ENCODE measurements around the gene ZNF654. TPM values are rescaled to one million over a fixed set of nuclear protein-coding genes. Genes with fewer than 3 reads are reported as not detected.

The ZNF654 gene
- polyA plus RNA-seq, 1 donor (not counting 4 experiments of a cell fraction or from before 2014, with no cell fraction given) = 8.2 TPM

DNA sequence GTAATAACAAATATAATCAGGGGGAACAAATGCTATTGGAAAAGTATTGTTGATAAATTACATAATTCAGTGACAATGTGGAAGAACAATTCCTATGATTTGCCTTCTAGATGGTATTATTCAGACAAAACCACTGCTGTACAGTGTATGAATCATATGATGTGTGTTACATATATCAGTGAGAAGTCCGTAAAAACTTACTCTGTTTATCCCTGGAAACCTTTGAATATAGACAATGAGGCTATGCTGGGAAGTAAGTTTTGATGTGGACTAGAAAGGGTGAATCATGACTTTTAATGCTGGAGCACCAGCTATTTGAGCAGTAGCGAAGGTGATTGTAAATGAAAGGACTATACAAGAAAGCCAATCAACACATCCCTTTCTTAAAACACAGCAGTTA, 108.6 kb downstream of the ZNF654 start:
- dilution Hi-C loops (cut with MboI; ENCODE audit: extremely low pct_ligation_motif_present, low sequenced_read_pairs) = no loop called here

GRCh38 chr3:88168171-88168570, 109.1 kb downstream of the ZNF654 start:
- Histone ChIP-seq H3K36me3 (ENCODE audit: control insufficient read depth in 2 of 2, extremely low read depth in 1 of 2, insufficient read depth in 2 of 2, low read length in 2 of 2) (no peaks in the 10 kb centered on the region), H3K4me3 (ENCODE audit: control insufficient read depth in 2 of 3, extremely low read depth in 1 of 3, insufficient read depth in 2 of 3, low read depth in 1 of 3, low read length in 3 of 3) (no peak overlapping the region), H4K20me1 (ENCODE audit: control insufficient read depth, extremely low read depth, insufficient read depth, low read length) (no peaks in the 10 kb centered on the region), H3K4me1 (ENCODE audit: control insufficient read depth, extremely low read depth, insufficient read depth, low read length) (no peaks in the 10 kb centered on the region), H2AFZ (ENCODE audit: control insufficient read depth, low read length) (no peak overlapping the region), H3K9ac (ENCODE audit: control insufficient read depth, extremely low read depth, insufficient read depth, low read length) (no peak overlapping the region), H3K4me2 (ENCODE audit: control insufficient read depth, extremely low read depth, insufficient read depth, low read depth, low read length) (no peak overlapping the region), H3K79me2 (ENCODE audit: control insufficient read depth, insufficient read depth, low read length) (no peaks in the 10 kb centered on the region), H3K27ac (ENCODE audit: control insufficient read depth, insufficient read depth, low read length) (no peak overlapping the region), H3K9me3 (ENCODE audit: control insufficient read depth, low read depth, low read length) (no peaks in the 10 kb centered on the region), H3K9me1 (ENCODE audit: control insufficient read depth, extremely low read depth, insufficient read depth, low read length) (no peaks in the 10 kb centered on the region), H3K27me3 (ENCODE audit: control insufficient read depth, extremely low read depth, insufficient read depth, low read length) (no peaks in the 10 kb centered on the region)
- dilution Hi-C loops (cut with MboI; ENCODE audit: extremely low pct_ligation_motif_present, low sequenced_read_pairs) = no loop called here
- TF ChIP-seq, protein P1, sequence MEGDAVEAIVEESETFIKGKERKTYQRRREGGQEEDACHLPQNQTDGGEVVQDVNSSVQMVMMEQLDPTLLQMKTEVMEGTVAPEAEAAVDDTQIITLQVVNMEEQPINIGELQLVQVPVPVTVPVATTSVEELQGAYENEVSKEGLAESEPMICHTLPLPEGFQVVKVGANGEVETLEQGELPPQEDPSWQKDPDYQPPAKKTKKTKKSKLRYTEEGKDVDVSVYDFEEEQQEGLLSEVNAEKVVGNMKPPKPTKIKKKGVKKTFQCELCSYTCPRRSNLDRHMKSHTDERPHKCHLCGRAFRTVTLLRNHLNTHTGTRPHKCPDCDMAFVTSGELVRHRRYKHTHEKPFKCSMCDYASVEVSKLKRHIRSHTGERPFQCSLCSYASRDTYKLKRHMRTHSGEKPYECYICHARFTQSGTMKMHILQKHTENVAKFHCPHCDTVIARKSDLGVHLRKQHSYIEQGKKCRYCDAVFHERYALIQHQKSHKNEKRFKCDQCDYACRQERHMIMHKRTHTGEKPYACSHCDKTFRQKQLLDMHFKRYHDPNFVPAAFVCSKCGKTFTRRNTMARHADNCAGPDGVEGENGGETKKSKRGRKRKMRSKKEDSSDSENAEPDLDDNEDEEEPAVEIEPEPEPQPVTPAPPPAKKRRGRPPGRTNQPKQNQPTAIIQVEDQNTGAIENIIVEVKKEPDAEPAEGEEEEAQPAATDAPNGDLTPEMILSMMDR (optimal IDR thresholded peaks at IDR 0.05 in 1 of 3, IDR thresholded peaks at IDR 0.05 in 1 of 3, conservative IDR thresholded peaks at IDR 0.05 in 1 of 3; ENCODE audit: extremely low read depth in 1 of 3, insufficient read depth in 2 of 3, low read length in 3 of 3) = no peak
- no peak for TF ChIP-seq EZH2 (IDR thresholded peaks at IDR 0.05; ENCODE audit: low read length)
- FAIRE-seq = no peak
- DNase-seq (ENCODE audit: low read depth, low spot score) = no peak

More for the DNA sequence above, 108.6 kb downstream of the ZNF654 start:
- FAIRE-seq = no peak
- Histone ChIP-seq H3K4me1 (ENCODE audit: control insufficient read depth, extremely low read depth, insufficient read depth, low read length) (no peaks in the 10 kb centered on the region), H3K9me3 (ENCODE audit: control insufficient read depth, low read depth, low read length) (no peaks in the 10 kb centered on the region), H3K4me3 (ENCODE audit: control insufficient read depth in 2 of 3, extremely low read depth in 1 of 3, insufficient read depth in 2 of 3, low read depth in 1 of 3, low read length in 3 of 3) (no peak overlapping the region), H4K20me1 (ENCODE audit: control insufficient read depth, extremely low read depth, insufficient read depth, low read length) (no peaks in the 10 kb centered on the region), H3K9me1 (ENCODE audit: control insufficient read depth, extremely low read depth, insufficient read depth, low read length) (no peaks in the 10 kb centered on the region), H3K4me2 (ENCODE audit: control insufficient read depth, extremely low read depth, insufficient read depth, low read depth, low read length) (no peak overlapping the region), H2AFZ (ENCODE audit: control insufficient read depth, low read length) (no peak overlapping the region), H3K27ac (ENCODE audit: control insufficient read depth, insufficient read depth, low read length) (no peak overlapping the region), H3K27me3 (ENCODE audit: control insufficient read depth, extremely low read depth, insufficient read depth, low read length) (no peaks in the 10 kb centered on the region), H3K9ac (ENCODE audit: control insufficient read depth, extremely low read depth, insufficient read depth, low read length) (no peak overlapping the region), H3K79me2 (ENCODE audit: control insufficient read depth, insufficient read depth, low read length) (no peaks in the 10 kb centered on the region), H3K36me3 (ENCODE audit: control insufficient read depth in 2 of 2, extremely low read depth in 1 of 2, insufficient read depth in 2 of 2, low read length in 2 of 2) (no peaks in the 10 kb centered on the region)
- TF ChIP-seq, protein P1 (optimal IDR thresholded peaks at IDR 0.05 in 1 of 3, IDR thresholded peaks at IDR 0.05 in 1 of 3, conservative IDR thresholded peaks at IDR 0.05 in 1 of 3; ENCODE audit: extremely low read depth in 1 of 3, insufficient read depth in 2 of 3, low read length in 3 of 3) = no peak
- TF ChIP-seq EZH2 (IDR thresholded peaks at IDR 0.05; ENCODE audit: low read length) = no peak
- no peak for DNase-seq (ENCODE audit: low read depth, low spot score)

Measured in keratinocyte (primary cell).